DLD1 (cell line): ENCODE measurements around the gene KRT85.

ENCODE experiments used
- in situ Hi-C: cut with HindIII; loops from 2 replicates; pipeline ENCODE4 v1.10.0; 2017; ENCODE audit warnings: low sequenced_read_pairs

KRT85 gene

GRCh38 chr12:52396656-52397055 lies 29.4 kb upstream of the KRT85 start:
- in situ Hi-C loops = loop anchor here (25.0 kb wide), 1 partner anchor 466 kb away; no protein-coding TSS in a partner anchor

DNA sequence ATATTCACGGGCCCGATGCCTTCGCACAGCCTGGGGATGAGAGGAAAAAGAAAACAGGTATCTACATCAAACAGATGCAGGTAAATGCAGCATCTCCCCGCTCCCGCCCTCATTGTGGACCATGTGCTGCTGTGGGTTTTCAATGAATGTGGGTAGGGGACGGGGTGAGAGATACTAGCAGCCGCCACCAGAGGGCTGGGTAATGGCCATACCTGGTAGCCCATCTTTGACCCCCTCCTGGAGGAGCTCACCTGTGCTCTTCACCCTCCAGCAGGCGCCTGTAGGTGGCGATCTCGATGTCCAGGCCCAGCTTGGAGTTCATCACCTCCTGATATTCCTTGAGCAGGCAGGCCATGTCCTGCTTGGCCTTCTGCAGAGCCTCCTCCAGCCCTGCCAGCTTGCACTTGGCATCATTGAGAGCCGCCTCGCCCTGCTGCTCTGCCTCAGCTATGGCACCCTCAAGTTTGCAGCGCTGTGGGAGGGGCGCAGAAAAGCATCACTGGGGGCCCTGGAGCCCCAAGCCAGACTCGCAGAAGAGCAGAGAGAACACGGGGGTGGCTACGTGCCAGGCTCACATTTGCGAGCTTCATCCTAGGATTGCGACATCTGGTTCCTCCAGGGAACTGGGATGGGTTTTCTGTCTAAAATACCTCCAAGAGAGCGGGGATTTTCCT lies 28.6 kb upstream of the KRT85 start:
- in situ Hi-C loops = loop anchor here (25.0 kb wide), 1 partner anchor 466 kb away; no protein-coding TSS in a partner anchor

- in situ Hi-C loops = loop anchor here (25.0 kb wide), 1 partner anchor 467 kb away; no protein-coding TSS in a partner anchor
Measured at GRCh38 chr12:52394836-52395405, 27.6 kb upstream of the KRT85 start.

DNA sequence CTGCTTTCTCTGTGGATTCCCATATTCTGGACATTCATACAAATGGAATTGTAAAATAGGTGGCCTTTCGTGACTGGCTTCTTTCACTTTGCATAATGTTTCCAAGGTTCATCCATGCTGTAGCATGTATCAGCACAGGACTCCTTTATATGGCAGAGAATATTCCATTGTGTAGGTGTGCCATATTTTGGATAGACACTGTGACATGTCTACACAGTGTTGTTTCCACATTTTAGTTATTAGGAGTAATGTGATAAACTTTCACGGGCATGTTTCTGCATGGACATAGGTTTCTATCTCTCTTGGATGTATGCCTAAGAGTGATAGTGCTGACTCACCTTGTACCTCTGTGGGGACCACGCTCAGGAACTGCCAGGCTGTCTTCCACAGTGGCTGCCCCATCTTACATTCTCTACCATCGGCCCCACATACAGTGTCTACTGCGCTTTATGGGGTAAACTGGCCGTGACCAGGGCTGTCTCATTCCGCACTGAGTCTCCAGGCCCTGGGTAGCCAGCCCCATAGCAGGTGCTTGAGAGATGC lies 25.3 kb upstream of the KRT85 start:
- in situ Hi-C loops = loop anchor here (25.0 kb wide), 1 partner anchor 470 kb away; no protein-coding TSS in a partner anchor

- in situ Hi-C loops = loop anchor here (25.0 kb wide), 1 partner anchor 471 kb away; no protein-coding TSS in a partner anchor
Measured at GRCh38 chr12:52391618-52392002, 24.3 kb upstream of the KRT85 start.

DNA sequence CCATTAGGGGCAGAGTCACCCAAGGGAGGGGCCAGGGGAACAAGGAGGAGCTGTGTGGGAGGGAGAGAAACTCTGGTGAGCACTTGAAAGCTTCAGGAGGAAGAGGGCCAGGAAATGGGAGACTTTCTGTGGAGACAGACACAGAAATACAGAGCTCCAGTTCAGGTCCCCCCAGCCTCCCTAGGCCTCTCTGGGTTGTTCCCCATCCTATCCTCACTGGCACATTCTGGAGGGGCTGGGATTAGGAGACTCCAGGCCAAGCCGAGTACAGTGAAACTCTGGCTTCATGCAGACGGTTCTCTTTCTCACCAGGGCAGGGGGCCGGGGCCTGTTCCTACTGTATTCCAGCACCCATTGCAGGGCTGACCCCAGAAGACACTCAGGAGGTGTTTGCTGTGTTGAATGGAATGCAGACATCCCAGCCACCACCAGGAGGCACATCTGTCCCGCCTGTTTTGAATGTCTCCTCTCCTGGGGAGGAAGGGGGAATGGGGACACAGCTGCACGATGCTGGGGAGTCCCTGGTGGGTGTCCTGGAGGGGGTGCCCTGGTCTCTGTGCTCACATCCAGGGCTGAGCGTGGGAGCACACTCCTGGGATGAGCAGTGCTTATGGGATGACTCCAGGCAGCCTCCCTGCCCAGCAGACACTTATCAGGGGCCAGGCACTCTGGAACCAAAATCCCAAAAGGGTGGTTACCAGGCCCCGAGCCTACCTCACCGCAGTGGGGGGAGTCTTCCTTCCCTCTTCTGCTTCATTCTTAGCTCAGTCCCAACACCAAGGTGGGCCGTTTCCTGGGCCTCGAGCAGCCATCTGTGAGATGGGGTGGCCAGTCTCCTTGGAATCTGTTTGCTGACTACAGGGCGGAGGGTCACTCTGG lies 23.7 kb upstream of the KRT85 start:
- in situ Hi-C loops = loop anchor here (25.0 kb wide), 1 partner anchor 471 kb away; no protein-coding TSS in a partner anchor

DNA sequence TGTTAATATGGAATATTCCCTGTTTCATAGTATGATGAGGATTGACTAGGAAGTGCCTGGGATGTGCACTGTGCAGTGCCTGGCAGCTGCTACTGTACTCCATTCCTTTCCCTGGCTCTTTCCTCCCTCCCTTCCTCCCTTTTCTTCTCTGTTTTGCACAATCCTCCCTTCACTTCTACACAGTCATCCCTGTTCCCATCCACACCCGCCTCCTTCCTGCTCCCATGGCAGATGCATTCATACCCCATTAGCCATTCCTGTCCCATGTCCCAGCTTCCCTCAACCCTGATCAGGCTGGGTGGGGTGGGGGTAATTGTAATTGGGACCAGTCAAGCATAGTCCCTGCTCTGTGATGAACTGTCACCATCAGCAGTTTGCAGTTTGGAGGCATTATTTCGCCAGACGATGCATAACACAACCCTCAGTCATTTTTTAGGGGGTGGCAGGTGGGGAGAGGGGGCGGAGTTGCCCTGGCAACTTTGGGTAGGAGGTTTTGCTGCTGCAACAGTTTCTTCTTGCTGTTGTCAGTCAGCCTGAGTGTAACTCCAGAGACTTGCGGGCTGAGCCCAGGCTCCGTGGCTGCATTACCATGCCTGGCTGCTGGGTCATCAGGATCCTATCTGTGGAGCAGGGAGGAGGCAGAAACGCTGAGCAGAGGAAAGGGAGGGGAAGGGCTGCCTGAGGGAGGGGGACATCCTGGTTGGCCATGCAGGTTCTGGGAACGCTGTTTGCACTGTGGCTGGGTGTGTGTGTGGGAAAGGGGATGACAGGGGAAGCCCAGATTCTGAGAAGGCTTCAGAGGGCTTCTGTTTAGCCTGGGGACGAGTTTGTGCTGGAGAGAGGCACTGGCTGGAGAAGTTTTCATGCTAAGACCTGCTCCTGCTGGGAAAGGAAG lies 22.3 kb upstream of the KRT85 start:
- in situ Hi-C loops = loop anchor here (25.0 kb wide), 1 partner anchor 473 kb away; no protein-coding TSS in a partner anchor

DNA sequence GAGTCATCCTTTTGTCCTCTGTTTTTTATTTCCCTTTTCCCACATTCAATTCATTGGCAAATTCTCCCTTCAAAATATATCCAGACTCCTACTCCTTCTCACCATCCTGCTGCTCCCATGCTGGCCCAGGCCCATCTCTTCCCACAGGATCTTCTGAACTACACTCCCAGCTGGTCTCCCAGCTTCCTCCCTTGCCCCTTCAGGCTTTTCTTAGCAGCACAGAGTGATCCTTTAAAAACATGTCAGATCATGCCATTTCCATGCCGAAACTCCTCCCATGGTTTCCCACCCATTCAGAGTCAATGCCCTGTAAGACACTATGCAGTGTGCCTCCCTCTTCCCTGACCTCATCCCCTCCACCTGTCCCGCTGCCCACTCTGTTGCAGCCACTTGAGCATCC lies 20.6 kb upstream of the KRT85 start:
- in situ Hi-C loops = loop anchor here (25.0 kb wide), 1 partner anchor 474 kb away; no protein-coding TSS in a partner anchor

DNA sequence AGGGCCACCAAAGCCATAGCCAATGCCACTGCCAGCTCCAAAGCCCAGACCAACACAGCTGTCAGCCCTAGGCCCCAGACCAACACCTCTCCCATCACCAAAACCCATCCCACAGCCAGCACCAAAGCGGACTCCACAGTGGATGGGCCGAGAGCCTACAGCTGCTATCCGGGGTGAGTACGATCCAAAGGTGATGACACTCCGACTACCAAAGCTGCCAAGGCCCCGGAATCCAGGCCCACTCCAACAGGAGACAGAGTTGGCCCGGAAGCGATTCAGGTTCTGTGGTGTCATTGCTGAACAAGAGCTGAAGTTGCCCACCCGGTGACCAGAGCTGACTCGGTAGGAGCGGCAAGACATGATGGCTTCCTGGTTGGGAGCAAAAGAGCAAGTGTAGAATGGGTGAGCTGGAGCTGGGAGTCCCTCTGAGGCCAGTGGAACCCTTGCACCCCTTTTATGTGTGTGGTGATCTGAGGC lies 18.0 kb upstream of the KRT85 start, which contains the start of gene KRT84:
TSS of gene KRT84 (minus strand) at position 427 of the 477 bp plus-strand sequence. CDS start at position 360, 67 bp downstream.
- in situ Hi-C loops = loop anchor here (25.0 kb wide), 1 partner anchor 477 kb away; no protein-coding TSS in a partner anchor

DNA sequence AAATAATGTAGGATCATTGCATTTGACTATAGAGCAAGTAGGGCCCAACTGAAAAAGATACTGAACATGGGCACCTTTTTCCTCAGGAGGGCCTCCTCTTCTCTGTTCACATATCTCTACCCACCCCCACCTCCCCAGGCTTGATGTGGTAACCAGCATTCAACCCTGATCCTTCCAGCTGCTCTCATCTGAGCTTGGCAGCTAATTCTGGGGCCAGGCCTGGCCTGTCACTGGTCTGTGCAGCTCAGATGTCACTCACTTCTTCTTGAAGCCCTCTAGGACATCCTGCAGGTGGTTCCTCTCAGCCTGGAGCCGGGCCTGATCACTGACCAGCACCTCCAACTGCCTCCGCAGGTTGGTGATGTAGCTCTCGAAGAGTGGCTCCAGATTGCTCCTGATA lies 16.1 kb upstream of the KRT85 start:
- in situ Hi-C loops = loop anchor here (25.0 kb wide), 1 partner anchor 479 kb away; no protein-coding TSS in a partner anchor

DNA sequence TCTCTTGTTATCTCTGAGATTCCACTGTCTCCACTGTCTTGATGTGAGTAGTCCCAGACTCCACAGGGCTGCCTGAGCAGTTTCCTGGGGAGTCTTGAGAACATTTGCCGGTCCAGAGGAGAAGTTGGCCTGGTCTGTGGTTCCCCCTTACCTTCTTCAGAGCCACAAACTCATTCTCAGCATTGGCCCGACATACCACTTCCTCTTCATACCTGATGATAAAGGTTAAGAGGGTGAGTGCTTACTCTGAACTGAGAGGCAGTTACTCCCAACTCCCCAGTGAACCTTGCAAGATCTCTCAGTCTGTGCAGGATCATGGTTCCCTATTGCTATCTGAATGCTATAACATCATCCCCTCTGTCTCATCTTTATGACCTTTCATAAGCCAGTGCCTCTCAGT lies 15.6 kb upstream of the KRT85 start:
- in situ Hi-C loops = loop anchor here (25.0 kb wide), 1 partner anchor 479 kb away; no protein-coding TSS in a partner anchor

DNA sequence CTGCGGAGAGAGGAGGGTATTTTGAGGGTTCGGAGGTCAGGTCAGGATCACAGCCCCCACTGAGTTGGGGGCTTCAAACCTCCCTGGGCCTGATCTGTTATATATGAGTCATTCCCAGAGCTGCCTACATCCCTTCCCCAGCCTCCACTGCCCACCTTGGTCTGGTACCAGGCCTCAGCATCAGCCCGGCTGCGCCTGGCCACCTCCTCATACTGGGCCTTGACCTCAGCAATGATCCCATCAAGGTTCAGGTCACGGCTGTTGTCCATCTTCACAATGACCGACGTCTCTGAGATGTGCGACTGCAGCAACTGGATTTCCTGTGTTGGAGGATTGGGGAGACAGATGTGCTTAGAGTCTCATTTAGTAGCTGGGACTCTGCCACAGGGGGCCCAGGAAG lies 13.9 kb upstream of the KRT85 start:
- in situ Hi-C loops = loop anchor here (25.0 kb wide), 1 partner anchor 481 kb away; no protein-coding TSS in a partner anchor

GRCh38 chr12:52380271-52380694 lies 13.0 kb upstream of the KRT85 start:
- in situ Hi-C loops = loop anchor here (25.0 kb wide), 1 partner anchor 482 kb away; no protein-coding TSS in a partner anchor

- in situ Hi-C loops = loop anchor here (10.0 to 25.0 kb wide), 2 partner anchors 483 to 605 kb away; no protein-coding TSS in a partner anchor
Measured at GRCh38 chr12:52379536-52379935, 12.3 kb upstream of the KRT85 start.

DNA sequence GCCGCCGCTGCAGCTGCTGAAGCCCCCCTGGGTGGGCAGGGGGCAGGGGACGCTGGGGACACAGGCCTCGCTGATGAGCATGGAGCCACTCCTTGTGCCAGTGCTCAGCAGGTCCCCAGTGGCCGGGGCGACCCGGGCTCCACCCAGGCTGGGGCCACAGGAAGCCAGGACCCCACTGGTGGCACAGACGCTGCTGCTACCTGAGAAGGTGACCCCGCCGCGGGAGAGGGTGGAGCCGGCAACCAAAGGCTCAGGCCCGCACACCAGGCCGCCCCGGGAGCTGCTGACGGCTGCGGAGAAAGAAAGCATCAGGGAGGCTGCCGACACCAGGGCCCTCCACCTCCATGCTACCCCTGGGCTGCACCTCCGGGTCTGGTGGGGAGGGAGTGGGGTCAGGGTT lies 10.8 kb upstream of the KRT85 start:
- in situ Hi-C loops = loop anchor here (10.0 to 25.0 kb wide), 2 partner anchors 484 to 607 kb away; no protein-coding TSS in a partner anchor

DNA sequence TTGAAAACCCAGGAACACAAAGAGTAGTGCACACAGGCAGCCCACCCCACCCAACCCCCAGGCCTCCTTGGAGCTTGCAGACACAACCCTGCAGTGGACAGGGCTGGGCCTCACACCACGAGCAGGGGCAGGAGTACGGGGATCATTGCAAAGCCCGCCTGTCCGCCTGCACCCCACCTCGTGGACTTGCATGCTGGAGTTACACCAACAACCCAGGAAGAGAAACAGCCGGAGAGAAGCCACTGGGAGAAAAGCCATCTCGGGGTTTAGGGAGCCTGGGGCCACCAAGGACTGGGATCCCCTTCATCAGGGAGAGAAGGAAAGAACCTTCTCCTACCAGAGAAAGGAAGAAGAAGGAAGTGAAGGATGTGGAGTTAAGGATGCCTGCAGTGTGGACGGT lies 10.0 kb upstream of the KRT85 start:
- in situ Hi-C loops = loop anchor here (10.0 to 25.0 kb wide), 2 partner anchors 485 to 608 kb away; no protein-coding TSS in a partner anchor

DNA sequence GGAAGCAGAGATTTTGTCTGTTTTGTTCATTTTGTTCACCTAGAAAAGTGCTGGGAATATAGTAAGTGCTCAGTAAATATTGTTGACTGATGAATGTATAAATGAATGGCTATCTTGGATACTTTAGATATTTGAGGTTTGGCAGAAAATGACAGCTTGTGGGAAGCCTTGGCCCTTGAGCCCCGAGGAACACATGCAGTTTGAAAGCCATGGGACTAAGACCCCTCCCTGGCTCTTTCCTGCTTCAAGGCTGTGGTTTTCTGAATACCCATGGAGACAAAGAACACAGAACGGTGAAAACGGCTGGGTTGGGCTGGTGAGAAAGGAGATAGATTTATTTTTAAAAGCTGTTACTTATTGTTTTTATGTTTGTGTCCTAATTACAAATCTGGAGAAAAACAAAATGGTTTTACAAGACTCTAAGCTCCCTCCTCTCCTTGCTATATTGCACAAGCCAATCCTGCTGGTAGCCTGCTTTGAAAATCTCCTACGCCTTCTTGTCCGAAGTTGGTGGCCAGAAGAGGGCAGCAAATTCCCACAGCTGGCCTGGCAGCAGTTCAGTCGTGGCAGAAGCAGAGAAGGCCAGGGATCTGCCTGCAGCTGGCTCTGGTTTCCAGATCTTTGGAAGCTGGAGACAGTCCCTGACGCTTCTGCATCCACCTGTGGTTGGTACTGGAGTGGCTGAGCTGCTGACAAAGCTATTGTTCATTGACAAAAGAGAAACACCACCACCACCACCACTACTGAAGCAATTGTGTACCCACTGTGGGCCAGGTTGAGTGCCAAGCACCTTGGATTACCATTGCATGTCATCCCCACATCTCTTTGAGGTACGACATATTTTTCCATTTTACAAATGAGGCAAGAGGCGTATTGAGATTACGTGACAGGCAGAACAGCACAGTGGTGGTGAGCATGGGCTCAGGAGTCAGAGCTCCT lies 5.2 kb upstream of the KRT85 start:
- in situ Hi-C loops = loop anchor here (10.0 kb wide), 1 partner anchor 612 kb away; no protein-coding TSS in a partner anchor

GRCh38 chr12:52371716-52372115 lies 4.4 kb upstream of the KRT85 start:
- in situ Hi-C loops = loop anchor here (10.0 kb wide), 1 partner anchor 613 kb away; no protein-coding TSS in a partner anchor
